GM06990 (cell line): ENCODE measurements around the gene CAMTA1.

Source experiments
- DNase-seq: peaks from one replicate; pipeline ENCODE4 v3.0.0-alpha.2; 2011; ENCODE audit not compliant: insufficient read length; ENCODE audit errors: extremely low read depth
- H3K27me3 ChIP-seq: replicated peaks from 2 replicates; pipeline ENCODE4 v1.6.0; 2011; ENCODE audit warnings: low read length; ENCODE audit not compliant: control insufficient read depth, insufficient read depth
- H3K36me3 ChIP-seq: 2 replicates; pipeline ENCODE4 v1.5.1; 2011; ENCODE audit warnings: low read length; ENCODE audit not compliant: control insufficient read depth, insufficient read depth
- H3K4me3 ChIP-seq: replicated peaks from 2 replicates; pipeline ENCODE4 v1.5.1; 2011; ENCODE audit warnings: low read depth, mild to moderate bottlenecking, control low read depth, low read length
- CTCF ChIP-seq: IDR thresholded peaks from 2 replicates; pipeline ENCODE4 v1.5.1; 2011; ENCODE audit warnings: low read length, control low read depth, mild to moderate bottlenecking, inconsistent platforms; ENCODE audit not compliant: insufficient read depth, poor library complexity, severe bottlenecking

The CAMTA1 gene

GRCh38 chr1:7062346-7063061 is 277.2 kb downstream of the CAMTA1 start:
- Histone ChIP-seq H3K4me3 (no peak overlapping the region), H3K36me3 (no peaks in the 10 kb centered on the region), H3K27me3 (no peaks in the 10 kb centered on the region; the same call in 1 of the 2 replicates)
- DNase-seq = no peak
- TF ChIP-seq CTCF = no peak

- H3K36me3 ChIP-seq = no peaks in the 10 kb centered on the region
- no peak for DNase-seq
- no peak for TF ChIP-seq CTCF
- no peak overlapping the region for H3K4me3 ChIP-seq
- no peaks in the 10 kb centered on the region; the same call in 1 of the 2 replicates for H3K27me3 ChIP-seq
These were observed 278.7 kb downstream of the CAMTA1 start for GRCh38 chr1:7063981-7064380.

GRCh38 chr1:7068552-7068951 is 283.3 kb downstream of the CAMTA1 start:
- no peak for DNase-seq
- TF ChIP-seq CTCF = no peak
- Histone ChIP-seq H3K36me3 (no peaks in the 10 kb centered on the region), H3K4me3 (no peak overlapping the region), H3K27me3 (no peaks in the 10 kb centered on the region; the same call in none of the 2 replicates)

GRCh38 chr1:7069931-7070330 is 284.7 kb downstream of the CAMTA1 start:
- Histone ChIP-seq H3K4me3 (no peak overlapping the region), H3K36me3 (no peaks in the 10 kb centered on the region), H3K27me3 (no peaks in the 10 kb centered on the region; the same call in none of the 2 replicates)
- TF ChIP-seq CTCF = no peak
- no peak for DNase-seq

- peak; percentile 11 for DNase-seq
- Histone ChIP-seq H3K27me3 (no peaks in the 10 kb centered on the region; the same call in none of the 2 replicates), H3K4me3 (no peak overlapping the region), H3K36me3 (no peaks in the 10 kb centered on the region)
- TF ChIP-seq CTCF = peak; percentile 88
These were observed 285.3 kb downstream of the CAMTA1 start for GRCh38 chr1:7070389-7071029.
